Activated naive CD8-positive, alpha-beta T cell treated with anti-CD3 and anti-CD28 coated beads, Interleukin-2, amount 10 ng/mL, durations not matched to agents 7 days and 5 days (primary cell): Measurements from ENCODE around the gene HMGCS1. TPM values are rescaled to one million over a fixed set of nuclear protein-coding genes. Genes with fewer than 3 reads are reported as not detected.
"Not testable (repeated sequence)": the region's sequence is repeated elsewhere in the genome, so short reads cannot be mapped to it uniquely, and the experiment has no call there.

ENCODE experiments used
- ATAC-seq: fragments of 150-1000 bp; cut with Tn5 transposase; one replicate; pipeline ENCODE4 v1.10.0; 2021; ENCODE audit warnings: low read depth, moderate library complexity
- POLR2A ChIA-PET: fragments of 350-600 bp; sonication (Branson Sonifier 250); formaldehyde crosslinking; loops from one replicate; lab custom pipeline; 2021; ENCODE audit warnings: antibody characterized with exemption; lab: Charles Lee
- DNase-seq: peaks from one replicate; pipeline ENCODE4 v3.0.0; 2021
- H3K27ac Mint-ChIP-seq: one replicate; pipeline ENCODE4 v1.8.0; 2022; ENCODE audit warnings: mild to moderate bottlenecking, mixed read lengths
- H3K27me3 Mint-ChIP-seq: one replicate; pipeline ENCODE4 v1.8.0; 2022; ENCODE audit warnings: mild to moderate bottlenecking, moderate library complexity, mixed read lengths
- H3K36me3 Mint-ChIP-seq: one replicate; pipeline ENCODE4 v1.8.0; 2021; ENCODE audit warnings: mild to moderate bottlenecking, mixed read lengths
- H3K4me1 Mint-ChIP-seq: one replicate; pipeline ENCODE4 v1.8.0; 2021; ENCODE audit warnings: mixed read lengths
- H3K4me3 Mint-ChIP-seq: one replicate; pipeline ENCODE4 v1.8.0; 2022; ENCODE audit warnings: mild to moderate bottlenecking, moderate library complexity, mixed read lengths
- H3K9me3 Mint-ChIP-seq: one replicate; pipeline ENCODE4 v1.8.0; 2021; ENCODE audit warnings: mixed read lengths
- total RNA-seq, 2 experiments: library from RNA; stranded (reverse); gene quantifications; one replicate each; pipeline ENCODE4 v1.2.3, GENCODE V29; 2021

HMGCS1 gene
- total RNA-seq, 2 experiments from 2014 or later = 46.9 to 51.8 TPM

GRCh38 chr5:43332401-43332800 lies 19.2 kb upstream of the HMGCS1 start:
- Mint-ChIP-seq H3K9me3 (peaks cover 23% of the 10 kb centered on the region), H3K36me3 (no peaks in the 10 kb centered on the region)

GRCh38 chr5:43325624-43326023 lies 12.4 kb upstream of the HMGCS1 start:
- H3K4me1 Mint-ChIP-seq, POLR2A ChIA-PET, H3K27ac Mint-ChIP-seq, ATAC-seq, DNase-seq, H3K4me3 Mint-ChIP-seq, H3K27me3 Mint-ChIP-seq, H3K9me3 Mint-ChIP-seq, H3K36me3 Mint-ChIP-seq: not testable (repeated sequence)

More at GRCh38 chr5:43332401-43332800, 19.2 kb upstream of the HMGCS1 start:
- POLR2A ChIA-PET = no interaction called here
- H3K4me1 Mint-ChIP-seq = no peaks in the 10 kb centered on the region
- no peak overlapping the region for H3K27ac Mint-ChIP-seq
- no peak overlapping the region for H3K4me3 Mint-ChIP-seq
- DNase-seq (no peak), ATAC-seq (no peak)
- H3K27me3 Mint-ChIP-seq = peaks cover 7% of the 10 kb centered on the region

- POLR2A ChIA-PET, ATAC-seq: not testable (repeated sequence)
Observed at GRCh38 chr5:43323488-43323887, 10.3 kb upstream of the HMGCS1 start.

GRCh38 chr5:43320846-43321245 lies 7.6 kb upstream of the HMGCS1 start:
- H3K27ac Mint-ChIP-seq = no peak overlapping the region
- no peak overlapping the region for H3K4me3 Mint-ChIP-seq
- DNase-seq (no peak), ATAC-seq (no peak)
- peaks cover 6% of the 10 kb centered on the region for H3K9me3 Mint-ChIP-seq
- POLR2A ChIA-PET = no interaction called here
- no peaks in the 10 kb centered on the region for H3K4me1 Mint-ChIP-seq
- H3K36me3 Mint-ChIP-seq = no peaks in the 10 kb centered on the region
- no peaks in the 10 kb centered on the region for H3K27me3 Mint-ChIP-seq

More at GRCh38 chr5:43323488-43323887, 10.3 kb upstream of the HMGCS1 start:
- not testable (repeated sequence) for H3K27me3 Mint-ChIP-seq, DNase-seq, H3K27ac Mint-ChIP-seq, H3K9me3 Mint-ChIP-seq, H3K4me1 Mint-ChIP-seq, H3K36me3 Mint-ChIP-seq, H3K4me3 Mint-ChIP-seq

- no peak for DNase-seq
- no peak overlapping the region for H3K27ac Mint-ChIP-seq
Observed at GRCh38 chr5:43316421-43316820, 3.2 kb upstream of the HMGCS1 start.

GRCh38 chr5:43315682-43316081 lies 2.5 kb upstream of the HMGCS1 start:
- peaks cover 20% of the 10 kb centered on the region for H3K4me1 Mint-ChIP-seq
- peaks cover 6% of the 10 kb centered on the region for H3K36me3 Mint-ChIP-seq
- H3K27me3 Mint-ChIP-seq = no peaks in the 10 kb centered on the region
- POLR2A ChIA-PET = no interaction called here
- ATAC-seq = no peak
- H3K27ac Mint-ChIP-seq = no peak overlapping the region
- no peak for DNase-seq
- no peak overlapping the region for H3K4me3 Mint-ChIP-seq
- H3K9me3 Mint-ChIP-seq = no peaks in the 10 kb centered on the region

More at GRCh38 chr5:43316421-43316820, 3.2 kb upstream of the HMGCS1 start:
- H3K36me3 Mint-ChIP-seq = peaks cover 3% of the 10 kb centered on the region
- H3K4me3 Mint-ChIP-seq = no peak overlapping the region
- POLR2A ChIA-PET = no interaction called here
- H3K27me3 Mint-ChIP-seq = no peaks in the 10 kb centered on the region
- ATAC-seq = no peak
- H3K9me3 Mint-ChIP-seq = no peaks in the 10 kb centered on the region
- H3K4me1 Mint-ChIP-seq = peaks cover 20% of the 10 kb centered on the region

- no peak overlapping the region for H3K27ac Mint-ChIP-seq
Observed at GRCh38 chr5:43315263-43315662, 2.1 kb upstream of the HMGCS1 start.

GRCh38 chr5:43314724-43315123 lies 1.5 kb upstream of the HMGCS1 start:
- no peaks in the 10 kb centered on the region for H3K9me3 Mint-ChIP-seq
- DNase-seq (no peak), ATAC-seq (no peak)
- H3K4me3 Mint-ChIP-seq = no peak overlapping the region
- no peaks in the 10 kb centered on the region for H3K27me3 Mint-ChIP-seq
- H3K36me3 Mint-ChIP-seq = peaks cover 7% of the 10 kb centered on the region
- peaks cover 23% of the 10 kb centered on the region for H3K4me1 Mint-ChIP-seq
- POLR2A ChIA-PET = interaction anchor here (2.2 to 3.0 kb wide), 3 partner anchors 169 to 250 kb away, joined by 13 to 34 read pairs (median 30); partner anchors contain the start of genes TMEM267 and ZNF131
- H3K27ac Mint-ChIP-seq = peak overlapping the region; percentile 1

More at GRCh38 chr5:43315263-43315662, 2.1 kb upstream of the HMGCS1 start:
- no peaks in the 10 kb centered on the region for H3K27me3 Mint-ChIP-seq
- peaks cover 7% of the 10 kb centered on the region for H3K36me3 Mint-ChIP-seq
- H3K4me3 Mint-ChIP-seq = no peak overlapping the region
- ATAC-seq = no peak
- no peaks in the 10 kb centered on the region for H3K9me3 Mint-ChIP-seq
- no peak for DNase-seq
- POLR2A ChIA-PET = no interaction called here
- peaks cover 20% of the 10 kb centered on the region for H3K4me1 Mint-ChIP-seq

GRCh38 chr5:43313854-43314457 lies 744 bp upstream of the HMGCS1 start:
- POLR2A ChIA-PET = interaction anchor here (0.6 to 3.0 kb wide), 19 partner anchors 9 to 417 kb away, joined by 3 to 34 read pairs (median 5); partner anchors contain the start of genes C5orf34, TMEM267 and ZNF131
- H3K36me3 Mint-ChIP-seq = peaks cover 7% of the 10 kb centered on the region
- no peak for ATAC-seq
- no peaks in the 10 kb centered on the region for H3K27me3 Mint-ChIP-seq
- no peak for DNase-seq
- peak overlapping the region; percentile 93 for H3K27ac Mint-ChIP-seq
- H3K9me3 Mint-ChIP-seq = no peaks in the 10 kb centered on the region
- peaks cover 29% of the 10 kb centered on the region for H3K4me1 Mint-ChIP-seq
- H3K4me3 Mint-ChIP-seq = peak overlapping the region; percentile 100

GRCh38 chr5:43312699-43313034 lies 545 bp downstream of the HMGCS1 start:
- Mint-ChIP-seq H3K4me3 (peak overlapping the region; percentile 100), H3K4me1 (peaks cover 35% of the 10 kb centered on the region), H3K27ac (peak overlapping the region; percentile 93), H3K27me3 (no peaks in the 10 kb centered on the region), H3K9me3 (no peaks in the 10 kb centered on the region), H3K36me3 (peaks cover 7% of the 10 kb centered on the region)
- peak; percentile 3 for ATAC-seq
- no peak for DNase-seq
- POLR2A ChIA-PET = interaction anchor here (0.5 to 3.0 kb wide), 22 partner anchors 8 to 1408 kb away, joined by 3 to 34 read pairs (median 6); partner anchors contain the start of genes C5orf34, RIMOC1, TMEM267 and ZNF131

GRCh38 chr5:43312076-43312661 lies 1.0 kb downstream of the HMGCS1 start:
- H3K27ac Mint-ChIP-seq = peak overlapping the region; percentile 93
- DNase-seq (no peak), ATAC-seq (no peak)
- H3K27me3 Mint-ChIP-seq = no peaks in the 10 kb centered on the region
- peaks cover 8% of the 10 kb centered on the region for H3K36me3 Mint-ChIP-seq
- H3K9me3 Mint-ChIP-seq = no peaks in the 10 kb centered on the region
- H3K4me3 Mint-ChIP-seq = peak overlapping the region; percentile 100
- peaks cover 35% of the 10 kb centered on the region for H3K4me1 Mint-ChIP-seq
- POLR2A ChIA-PET = interaction anchor here (1.0 to 3.0 kb wide), 15 partner anchors 85 to 1408 kb away, joined by 3 to 34 read pairs (median 7); partner anchors contain the start of genes C5orf34, RIMOC1, TMEM267 and ZNF131

- H3K36me3 Mint-ChIP-seq = peaks cover 9% of the 10 kb centered on the region
- no peak for ATAC-seq
- no peaks in the 10 kb centered on the region for H3K27me3 Mint-ChIP-seq
- peaks cover 45% of the 10 kb centered on the region for H3K4me1 Mint-ChIP-seq
- H3K9me3 Mint-ChIP-seq = no peaks in the 10 kb centered on the region
- no peak for DNase-seq
- H3K4me3 Mint-ChIP-seq = no peak overlapping the region
- H3K27ac Mint-ChIP-seq = no peak overlapping the region
- POLR2A ChIA-PET = no interaction called here
Observed at GRCh38 chr5:43309637-43310036, 3.6 kb downstream of the HMGCS1 start.

GRCh38 chr5:43309122-43309521 lies 4.1 kb downstream of the HMGCS1 start:
- POLR2A ChIA-PET = no interaction called here
- H3K27ac Mint-ChIP-seq = no peak overlapping the region
- H3K9me3 Mint-ChIP-seq = no peaks in the 10 kb centered on the region
- H3K4me3 Mint-ChIP-seq = peak overlapping the region; percentile 28
- H3K4me1 Mint-ChIP-seq = peaks cover 46% of the 10 kb centered on the region
- peaks cover 9% of the 10 kb centered on the region for H3K36me3 Mint-ChIP-seq
- no peak for DNase-seq
- no peaks in the 10 kb centered on the region for H3K27me3 Mint-ChIP-seq
- ATAC-seq = no peak
